ENCODE measurements around the gene NDUFV1. TPM values are rescaled to one million over a fixed set of nuclear protein-coding genes. Genes with fewer than 3 reads are reported as not detected.

Gene NDUFV1
- polyA plus RNA-seq, 2 of the 4 experiments (the other 2 are of a cell fraction): 95.1 to 163 TPM

GRCh38 chr11:67629386-67630227, 22.9 kb downstream of the NDUFV1 start, which contains the start of gene NUDT8 (continued):
- no peak for TF ChIP-seq ZFP36 (IDR thresholded peaks at IDR 0.05; ENCODE audit: borderline replicate concordance, partially characterized antibody)
- TF ChIP-seq CHD2 (IDR thresholded peaks at IDR 0.05; ENCODE audit: low read length, partially characterized antibody): no peak
- no peak for TF ChIP-seq NR3C1 (IDR thresholded peaks at IDR 0.05)
- TF ChIP-seq SREBF2 (IDR thresholded peaks at IDR 0.05): no peak
- TF ChIP-seq, protein P1, sequence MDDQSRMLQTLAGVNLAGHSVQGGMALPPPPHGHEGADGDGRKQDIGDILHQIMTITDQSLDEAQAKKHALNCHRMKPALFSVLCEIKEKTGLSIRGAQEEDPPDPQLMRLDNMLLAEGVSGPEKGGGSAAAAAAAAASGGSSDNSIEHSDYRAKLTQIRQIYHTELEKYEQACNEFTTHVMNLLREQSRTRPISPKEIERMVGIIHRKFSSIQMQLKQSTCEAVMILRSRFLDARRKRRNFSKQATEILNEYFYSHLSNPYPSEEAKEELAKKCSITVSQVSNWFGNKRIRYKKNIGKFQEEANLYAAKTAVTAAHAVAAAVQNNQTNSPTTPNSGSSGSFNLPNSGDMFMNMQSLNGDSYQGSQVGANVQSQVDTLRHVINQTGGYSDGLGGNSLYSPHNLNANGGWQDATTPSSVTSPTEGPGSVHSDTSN (IDR thresholded peaks at IDR 0.05): no peak
- 0 out of 2 replicates have a peak, but pooled peaks have one; percentile 27 for TF ChIP-seq TFCP2L1 (CRISPR knock-in tag; IDR thresholded peaks at IDR 0.05)
- peak; percentile 70 to 84 for TF ChIP-seq RAD21 (conservative IDR thresholded peaks at IDR 0.05 in 1 of 2, IDR thresholded peaks at IDR 0.05 in 1 of 2)
- TF ChIP-seq CBX8 (IDR thresholded peaks at IDR 0.05): no peak
- TF ChIP-seq, protein P2, sequence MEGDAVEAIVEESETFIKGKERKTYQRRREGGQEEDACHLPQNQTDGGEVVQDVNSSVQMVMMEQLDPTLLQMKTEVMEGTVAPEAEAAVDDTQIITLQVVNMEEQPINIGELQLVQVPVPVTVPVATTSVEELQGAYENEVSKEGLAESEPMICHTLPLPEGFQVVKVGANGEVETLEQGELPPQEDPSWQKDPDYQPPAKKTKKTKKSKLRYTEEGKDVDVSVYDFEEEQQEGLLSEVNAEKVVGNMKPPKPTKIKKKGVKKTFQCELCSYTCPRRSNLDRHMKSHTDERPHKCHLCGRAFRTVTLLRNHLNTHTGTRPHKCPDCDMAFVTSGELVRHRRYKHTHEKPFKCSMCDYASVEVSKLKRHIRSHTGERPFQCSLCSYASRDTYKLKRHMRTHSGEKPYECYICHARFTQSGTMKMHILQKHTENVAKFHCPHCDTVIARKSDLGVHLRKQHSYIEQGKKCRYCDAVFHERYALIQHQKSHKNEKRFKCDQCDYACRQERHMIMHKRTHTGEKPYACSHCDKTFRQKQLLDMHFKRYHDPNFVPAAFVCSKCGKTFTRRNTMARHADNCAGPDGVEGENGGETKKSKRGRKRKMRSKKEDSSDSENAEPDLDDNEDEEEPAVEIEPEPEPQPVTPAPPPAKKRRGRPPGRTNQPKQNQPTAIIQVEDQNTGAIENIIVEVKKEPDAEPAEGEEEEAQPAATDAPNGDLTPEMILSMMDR (IDR thresholded peaks at IDR 0.05): peak; percentile 94
- TF ChIP-seq MYC (IDR thresholded peaks at IDR 0.05; ENCODE audit: borderline replicate concordance, low read length): peak; percentile 70; the same call in 1 of the 2 replicates
- no peak for TF ChIP-seq ATOH8 (CRISPR knock-in tag; IDR thresholded peaks at IDR 0.05; ENCODE audit: low read depth)
- no peak for TF ChIP-seq ZC3H11A (IDR thresholded peaks at IDR 0.05)
- no peak for TF ChIP-seq FOSL2 (IDR thresholded peaks at IDR 0.05)
- TF ChIP-seq FOSL2 (CRISPR knock-in tag; IDR thresholded peaks at IDR 0.05): no peak
- TF ChIP-seq CHD4 (IDR thresholded peaks at IDR 0.05; ENCODE audit: borderline replicate concordance): peak; percentile 78; the same call in 1 of the 2 replicates
- no peak for TF ChIP-seq MAFK (IDR thresholded peaks at IDR 0.05; ENCODE audit: partially characterized antibody)
- TF ChIP-seq KDM5A (IDR thresholded peaks at IDR 0.05): no peak
- TF ChIP-seq FOXS1 (CRISPR knock-in tag; IDR thresholded peaks at IDR 0.05): no peak
- TF ChIP-seq HOXA7 (CRISPR knock-in tag; IDR thresholded peaks at IDR 0.05): no peak
- no peak for TF ChIP-seq HOXB13 (CRISPR knock-in tag; IDR thresholded peaks at IDR 0.05; ENCODE audit: low read depth)
- no peak for TF ChIP-seq RARB (CRISPR knock-in tag; IDR thresholded peaks at IDR 0.05)
- no peak for TF ChIP-seq ZSCAN20 (CRISPR knock-in tag; IDR thresholded peaks at IDR 0.05)
- peak; percentile 96 for TF ChIP-seq KDM1A (IDR thresholded peaks at IDR 0.05; ENCODE audit: low read depth)
- TF ChIP-seq MAX (IDR thresholded peaks at IDR 0.05): peak; percentile 97
- TF ChIP-seq NPAS2 (CRISPR knock-in tag; IDR thresholded peaks at IDR 0.05; ENCODE audit: borderline replicate concordance): no peak
- no peak for TF ChIP-seq RFX5 (IDR thresholded peaks at IDR 0.05)
- peak; percentile 37; the same call in 1 of the 2 replicates for TF ChIP-seq TP53 (CRISPR knock-in tag; IDR thresholded peaks at IDR 0.05)
